Gastrocnemius medialis (tissue), 4 donors: Measurements from ENCODE around the gene ASIC5.

Source experiments
- POLR2A ChIP-seq, 2 donors: fragments of 450-650 bp; IDR thresholded peaks; one replicate each; pipeline ENCODE4 v1.6.1; 2017; ENCODE audit warnings: antibody characterized with exemption in 2 of 2, mild to moderate bottlenecking in 2 of 2, moderate library complexity in 2 of 2
- TF ChIP-seq, protein P1 (sequence below), 5 experiments: fragments of 450-650 bp in 3 of 5; fragments of 200-600 bp in 2 of 5; sonication (generic) in 2 of 5; IDR thresholded peaks in 4 of 5; conservative IDR thresholded peaks in 1 of 5; 1 replicate in 4 of 5; 2 replicates in 1 of 5; pipeline ENCODE4 v1.5.1; 2016 to 2019; ENCODE audit warnings: antibody characterized with exemption in 5 of 5, mild to moderate bottlenecking in 3 of 5, moderate library complexity in 3 of 5

DNA sequence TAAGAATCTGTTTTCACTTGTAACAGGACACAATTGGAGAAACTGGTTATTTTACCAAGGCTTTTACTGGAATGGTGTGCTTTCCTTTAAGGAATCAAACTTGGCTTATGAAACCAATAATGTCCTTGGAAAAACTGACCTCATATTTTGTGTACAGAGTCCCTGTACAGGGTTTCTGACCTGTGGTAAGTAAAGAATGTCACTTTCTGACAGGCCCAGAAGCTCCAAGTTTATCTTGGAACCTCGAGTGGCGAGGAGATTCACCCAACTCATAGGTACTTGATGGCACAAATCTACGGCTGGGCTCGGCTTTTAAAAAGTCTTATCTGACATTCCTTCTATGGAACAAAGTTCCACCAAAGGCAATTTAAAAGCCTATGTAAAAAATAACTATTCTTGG lies 17.0 kb downstream of the ASIC5 start:
- no peak for TF ChIP-seq POLR2A (IDR thresholded peaks at IDR 0.05)
- TF ChIP-seq, protein P1, sequence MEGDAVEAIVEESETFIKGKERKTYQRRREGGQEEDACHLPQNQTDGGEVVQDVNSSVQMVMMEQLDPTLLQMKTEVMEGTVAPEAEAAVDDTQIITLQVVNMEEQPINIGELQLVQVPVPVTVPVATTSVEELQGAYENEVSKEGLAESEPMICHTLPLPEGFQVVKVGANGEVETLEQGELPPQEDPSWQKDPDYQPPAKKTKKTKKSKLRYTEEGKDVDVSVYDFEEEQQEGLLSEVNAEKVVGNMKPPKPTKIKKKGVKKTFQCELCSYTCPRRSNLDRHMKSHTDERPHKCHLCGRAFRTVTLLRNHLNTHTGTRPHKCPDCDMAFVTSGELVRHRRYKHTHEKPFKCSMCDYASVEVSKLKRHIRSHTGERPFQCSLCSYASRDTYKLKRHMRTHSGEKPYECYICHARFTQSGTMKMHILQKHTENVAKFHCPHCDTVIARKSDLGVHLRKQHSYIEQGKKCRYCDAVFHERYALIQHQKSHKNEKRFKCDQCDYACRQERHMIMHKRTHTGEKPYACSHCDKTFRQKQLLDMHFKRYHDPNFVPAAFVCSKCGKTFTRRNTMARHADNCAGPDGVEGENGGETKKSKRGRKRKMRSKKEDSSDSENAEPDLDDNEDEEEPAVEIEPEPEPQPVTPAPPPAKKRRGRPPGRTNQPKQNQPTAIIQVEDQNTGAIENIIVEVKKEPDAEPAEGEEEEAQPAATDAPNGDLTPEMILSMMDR (IDR thresholded peaks at IDR 0.05 in 4 of 5, conservative IDR thresholded peaks at IDR 0.05 in 1 of 5): no peak
